ENCODE measurements around the gene ZC3H4. TPM values are rescaled to one million over a fixed set of nuclear protein-coding genes. Genes with fewer than 3 reads are reported as not detected.
A peak's percentile ranks its signal among the peaks of the same experiment; 100 is the strongest.

ZC3H4 gene
- total and polyA plus RNA-seq, 2 of the 8 experiments (the other 6 are each of a cell fraction or from before 2014, with no cell fraction given) = 6.6 to 92.0 TPM

- TF ChIP-seq POLR2AphosphoS5 (IDR thresholded peaks at IDR 0.05; ENCODE audit: low read depth, low read length) (peak; percentile 69), POLR2A (IDR thresholded peaks at IDR 0.05; ENCODE audit: control extremely low read depth in 1 of 2, low read depth in 2 of 2, low read length in 2 of 2) (peak in 1 of 2 experiments; percentile 80; a peak in 1 of 3 replicates), TBP (IDR thresholded peaks at IDR 0.05; ENCODE audit: low read depth, low read length) (no peak), CBX8 (IDR thresholded peaks at IDR 0.05; ENCODE audit: borderline replicate concordance, low read depth, low read length) (no peak), TAF1 (IDR thresholded peaks at IDR 0.05; ENCODE audit: low read depth, low read length) (0 out of 2 replicates have a peak, but pooled peaks have one; percentile 24), KDM5A (IDR thresholded peaks at IDR 0.05; ENCODE audit: low read length) (no peak)
Observed at GRCh38 chr19:47111006-47111621, 2.5 kb downstream of the ZC3H4 start (continued).
